ENCODE measurements around the gene OTOG. TPM values are rescaled to one million over a fixed set of nuclear protein-coding genes. Genes with fewer than 3 reads are reported as not detected.

OTOG gene
- total RNA-seq = not detected in 2 replicates

- TF ChIP-seq CTCF (IDR thresholded peaks at IDR 0.05; ENCODE audit: insufficient read depth, low read depth, low read length) = no peak
- no peak for DNase-seq (ENCODE audit: low read depth)
- H3K4me3 ChIP-seq (ENCODE audit: low read depth, low read length) = no peak within 1 kb of the TSS
Observed at GRCh38 chr11:17547051-17547577, at the start of gene OTOG. Gene OTOG, plus strand, starts transcription at chr11:17547259. Its CDS starts 114 bp downstream, at chr11:17547373.

DNA sequence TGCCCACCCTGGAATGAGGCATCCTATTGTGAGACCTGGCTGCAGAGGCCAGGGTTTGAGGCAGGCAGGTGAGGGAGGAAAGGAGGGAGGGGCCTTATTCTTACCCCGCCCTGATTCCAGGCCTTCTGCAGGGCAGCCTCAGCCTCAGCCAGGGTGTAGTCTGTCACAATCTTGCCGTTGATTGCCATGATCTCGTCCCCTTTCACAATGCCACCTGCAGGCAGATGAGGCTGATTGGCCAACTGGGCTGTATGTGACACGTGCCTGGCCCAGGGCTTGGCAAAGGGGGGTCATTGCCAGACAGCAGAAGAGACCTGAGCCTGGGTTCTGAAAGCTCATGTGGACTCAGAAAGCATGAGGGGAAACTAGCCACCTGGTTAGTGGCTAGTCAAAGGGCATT, 49.0 kb upstream of the OTOG start:
- no peak overlapping the region for H3K4me3 ChIP-seq (ENCODE audit: low read depth, low read length)
- DNase-seq (ENCODE audit: low read depth) = no peak
- TF ChIP-seq CTCF (IDR thresholded peaks at IDR 0.05; ENCODE audit: insufficient read depth, low read depth, low read length) = no peak

GRCh38 chr11:17498475-17498874, 48.6 kb upstream of the OTOG start:
- H3K4me3 ChIP-seq (ENCODE audit: low read depth, low read length) = no peak overlapping the region
- DNase-seq (ENCODE audit: low read depth) = no peak
- TF ChIP-seq CTCF (IDR thresholded peaks at IDR 0.05; ENCODE audit: insufficient read depth, low read depth, low read length) = peak; percentile 20

GRCh38 chr11:17500673-17501072, 46.4 kb upstream of the OTOG start:
- TF ChIP-seq CTCF (IDR thresholded peaks at IDR 0.05; ENCODE audit: insufficient read depth, low read depth, low read length) = no peak
- no peak for DNase-seq (ENCODE audit: low read depth)
- no peak overlapping the region for H3K4me3 ChIP-seq (ENCODE audit: low read depth, low read length)

GRCh38 chr11:17502630-17503029, 44.4 kb upstream of the OTOG start:
- no peak for DNase-seq (ENCODE audit: low read depth)
- H3K4me3 ChIP-seq (ENCODE audit: low read depth, low read length) = no peak overlapping the region
- no peak for TF ChIP-seq CTCF (IDR thresholded peaks at IDR 0.05; ENCODE audit: insufficient read depth, low read depth, low read length)

GRCh38 chr11:17504330-17505107, 42.5 kb upstream of the OTOG start:
- no peak overlapping the region for H3K4me3 ChIP-seq (ENCODE audit: low read depth, low read length)
- peak; percentile 86 for TF ChIP-seq CTCF (IDR thresholded peaks at IDR 0.05; ENCODE audit: insufficient read depth, low read depth, low read length)
- peak; percentile 60 for DNase-seq (ENCODE audit: low read depth)

All from fibroblast of villous mesenchyme (primary cell).